ENCODE measurements around the gene EP400.
A peak's percentile ranks its signal among the peaks of the same experiment; 100 is the strongest.

The EP400 gene

DNA sequence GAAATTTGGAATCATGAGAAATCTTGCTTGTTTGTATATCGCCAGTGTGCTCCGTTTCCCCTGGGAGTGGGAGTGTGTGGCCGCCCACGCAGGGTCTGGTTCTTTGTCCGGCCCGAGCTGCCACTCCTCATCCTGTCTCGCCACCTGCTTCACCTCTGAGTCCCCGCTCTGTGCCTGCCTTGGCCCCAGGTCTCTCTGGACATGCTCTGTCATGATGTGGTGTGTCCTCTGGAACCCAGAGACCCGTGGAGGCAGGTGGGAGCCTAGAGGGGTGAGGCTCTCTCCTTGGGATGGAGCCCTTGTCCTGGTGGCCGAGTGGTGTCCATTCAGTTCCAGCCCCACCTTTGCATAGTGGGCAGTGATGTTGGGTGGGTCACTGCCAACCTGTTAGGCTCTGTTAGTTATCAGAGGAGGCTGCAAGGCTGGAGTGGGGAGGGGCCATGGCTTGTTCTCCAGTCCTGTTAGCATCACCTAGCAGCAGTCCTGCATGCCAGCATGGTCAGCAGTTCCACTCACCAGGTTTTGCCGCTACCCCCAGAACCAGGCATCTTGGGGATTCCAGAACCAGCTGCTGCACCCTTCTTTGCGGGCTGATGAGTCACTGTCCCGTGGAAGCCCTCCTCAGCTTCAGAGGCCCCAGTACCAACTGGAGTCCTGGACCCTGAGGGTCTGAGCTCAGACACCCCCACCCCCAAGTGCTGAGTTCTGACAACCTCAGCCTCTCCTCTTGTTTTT, 76.5 kb downstream of the EP400 start:
- Histone ChIP-seq H4K91ac (ENCODE audit: low read depth, low read length, poor library complexity) (peak overlapping the region; percentile 32), H4K8ac (ENCODE audit: low read depth, low read length) (no peak overlapping the region), H3K4me1 (ENCODE audit: control insufficient read depth in 2 of 2, insufficient read depth in 1 of 2, low read depth in 1 of 2, low read length in 2 of 2) (no peaks in the 10 kb centered on the region), H3K4me2 (ENCODE audit: insufficient read depth, low read length, poor library complexity, severe bottlenecking) (no peak overlapping the region), H3K4me3 (ENCODE audit: low read length in 2 of 2) (no peak overlapping the region), H3K14ac (ENCODE audit: low read length) (no peak overlapping the region), H2BK12ac (ENCODE audit: low read length) (no peak overlapping the region), H3K27ac (replicated peaks; ENCODE audit: low read length) (no peak overlapping the region), H2AK5ac (ENCODE audit: low read depth, low read length) (no peak overlapping the region), H3K36me3 (replicated peaks in 1 of 2; ENCODE audit: control insufficient read depth in 2 of 2, insufficient read depth in 2 of 2, low read length in 2 of 2) (peaks cover 64 to 100% of the 10 kb centered on the region in 2 donors), H3K27me3 (ENCODE audit: control insufficient read depth in 3 of 3, insufficient read depth in 3 of 3, low read depth in 1 of 3, low read length in 3 of 3) (no peaks in the 10 kb centered on the region), H3K79me1 (ENCODE audit: low read depth, low read length) (peaks cover 2% of the 10 kb centered on the region), H3K9me3 (replicated peaks in 1 of 2; ENCODE audit: control insufficient read depth in 2 of 2, insufficient read depth in 1 of 2, low read depth in 1 of 2, low read length in 2 of 2) (no peaks in the 10 kb centered on the region), H2AFZ (ENCODE audit: low read length) (no peak overlapping the region), H3K9ac (ENCODE audit: low read depth, low read length, poor library complexity) (peak overlapping the region; percentile 53), H2BK120ac (ENCODE audit: low read depth, low read length) (no peak overlapping the region), H2BK15ac (ENCODE audit: low read length) (no peak overlapping the region), H2BK5ac (ENCODE audit: low read length) (peak overlapping the region; percentile 61), H3K18ac (ENCODE audit: low read length) (no peak overlapping the region), H3K23ac (ENCODE audit: low read depth, low read length, poor library complexity) (no peak overlapping the region), H3K4ac (ENCODE audit: low read length) (no peak overlapping the region)
- no CpG with 5 or more reads among the region's 13 CpGs for WGBS, 2 donors (ENCODE audit: extremely low coverage in 2 of 2, insufficient read length in 2 of 2, insufficient replicate concordance in 1 of 2)
- no peak for DNase-seq (ENCODE audit: low spot score)

- Histone ChIP-seq H3K9me3 (replicated peaks in 1 of 2; ENCODE audit: control insufficient read depth in 2 of 2, insufficient read depth in 1 of 2, low read depth in 1 of 2, low read length in 2 of 2) (no peaks in the 10 kb centered on the region), H2AFZ (ENCODE audit: low read length) (no peak overlapping the region), H3K27ac (replicated peaks; ENCODE audit: low read length) (no peak overlapping the region), H3K14ac (ENCODE audit: low read length) (no peak overlapping the region), H3K4me1 (ENCODE audit: control insufficient read depth in 2 of 2, insufficient read depth in 1 of 2, low read depth in 1 of 2, low read length in 2 of 2) (no peaks in the 10 kb centered on the region), H4K8ac (ENCODE audit: low read depth, low read length) (no peak overlapping the region), H3K23ac (ENCODE audit: low read depth, low read length, poor library complexity) (no peak overlapping the region), H3K4me3 (ENCODE audit: low read length in 2 of 2) (peak overlapping the region in 1 of 2 donors; percentile 39), H3K36me3 (replicated peaks in 1 of 2; ENCODE audit: control insufficient read depth in 2 of 2, insufficient read depth in 2 of 2, low read length in 2 of 2) (peaks cover 63 to 100% of the 10 kb centered on the region in 2 donors), H3K27me3 (ENCODE audit: control insufficient read depth in 3 of 3, insufficient read depth in 3 of 3, low read depth in 1 of 3, low read length in 3 of 3) (no peaks in the 10 kb centered on the region), H3K9ac (ENCODE audit: low read depth, low read length, poor library complexity) (peak overlapping the region; percentile 53), H2AK5ac (ENCODE audit: low read depth, low read length) (no peak overlapping the region), H2BK15ac (ENCODE audit: low read length) (no peak overlapping the region), H3K18ac (ENCODE audit: low read length) (no peak overlapping the region), H3K4ac (ENCODE audit: low read length) (no peak overlapping the region), H3K79me1 (ENCODE audit: low read depth, low read length) (peaks cover 2% of the 10 kb centered on the region), H3K4me2 (ENCODE audit: insufficient read depth, low read length, poor library complexity, severe bottlenecking) (no peak overlapping the region), H2BK12ac (ENCODE audit: low read length) (no peak overlapping the region), H4K91ac (ENCODE audit: low read depth, low read length, poor library complexity) (no peak overlapping the region), H2BK120ac (ENCODE audit: low read depth, low read length) (no peak overlapping the region), H2BK5ac (ENCODE audit: low read length) (peak overlapping the region; percentile 61)
- DNase-seq (ENCODE audit: low spot score) = no peak
- no CpG with 5 or more reads among the region's 18 CpGs for WGBS, 2 donors (ENCODE audit: extremely low coverage in 2 of 2, insufficient read length in 2 of 2, insufficient replicate concordance in 1 of 2)
These were observed 77.2 kb downstream of the EP400 start for GRCh38 chr12:132026796-132027500.

- no peak overlapping the region for H3K14ac ChIP-seq (ENCODE audit: low read length)
- H3K36me3 ChIP-seq (replicated peaks in 1 of 2; ENCODE audit: control insufficient read depth in 2 of 2, insufficient read depth in 2 of 2, low read length in 2 of 2) = peaks cover 62 to 100% of the 10 kb centered on the region in 2 donors
- H3K4me2 ChIP-seq (ENCODE audit: insufficient read depth, low read length, poor library complexity, severe bottlenecking) = no peak overlapping the region
These were observed 77.9 kb downstream of the EP400 start for GRCh38 chr12:132027636-132028035.

GRCh38 chr12:132028111-132028510, 78.4 kb downstream of the EP400 start:
- Histone ChIP-seq H2AK5ac (ENCODE audit: low read depth, low read length) (no peak overlapping the region), H2AFZ (ENCODE audit: low read length) (no peak overlapping the region), H3K4me1 (ENCODE audit: control insufficient read depth in 2 of 2, insufficient read depth in 1 of 2, low read depth in 1 of 2, low read length in 2 of 2) (no peaks in the 10 kb centered on the region), H2BK120ac (ENCODE audit: low read depth, low read length) (no peak overlapping the region), H3K36me3 (replicated peaks in 1 of 2; ENCODE audit: control insufficient read depth in 2 of 2, insufficient read depth in 2 of 2, low read length in 2 of 2) (peaks cover 62 to 100% of the 10 kb centered on the region in 2 donors), H3K9me3 (replicated peaks in 1 of 2; ENCODE audit: control insufficient read depth in 2 of 2, insufficient read depth in 1 of 2, low read depth in 1 of 2, low read length in 2 of 2) (no peaks in the 10 kb centered on the region), H3K18ac (ENCODE audit: low read length) (no peak overlapping the region), H3K27me3 (ENCODE audit: control insufficient read depth in 3 of 3, insufficient read depth in 3 of 3, low read depth in 1 of 3, low read length in 3 of 3) (no peaks in the 10 kb centered on the region), H2BK15ac (ENCODE audit: low read length) (no peak overlapping the region), H3K27ac (replicated peaks; ENCODE audit: low read length) (no peak overlapping the region), H4K8ac (ENCODE audit: low read depth, low read length) (no peak overlapping the region), H3K14ac (ENCODE audit: low read length) (no peak overlapping the region), H4K91ac (ENCODE audit: low read depth, low read length, poor library complexity) (no peak overlapping the region), H3K4me2 (ENCODE audit: insufficient read depth, low read length, poor library complexity, severe bottlenecking) (no peak overlapping the region), H2BK12ac (ENCODE audit: low read length) (no peak overlapping the region), H3K23ac (ENCODE audit: low read depth, low read length, poor library complexity) (no peak overlapping the region), H3K79me1 (ENCODE audit: low read depth, low read length) (peaks cover 2% of the 10 kb centered on the region), H3K9ac (ENCODE audit: low read depth, low read length, poor library complexity) (no peak overlapping the region), H3K4ac (ENCODE audit: low read length) (no peak overlapping the region), H3K4me3 (ENCODE audit: low read length in 2 of 2) (no peak overlapping the region), H2BK5ac (ENCODE audit: low read length) (no peak overlapping the region)
- WGBS, 2 donors (ENCODE audit: extremely low coverage in 2 of 2, insufficient read length in 2 of 2, insufficient replicate concordance in 1 of 2) = no CpG with 5 or more reads among the region's 15 CpGs
- DNase-seq (ENCODE audit: low spot score) = no peak

More at GRCh38 chr12:132027636-132028035, 77.9 kb downstream of the EP400 start:
- no peak overlapping the region for H2AK5ac ChIP-seq (ENCODE audit: low read depth, low read length)
- no peak overlapping the region for H2BK120ac ChIP-seq (ENCODE audit: low read depth, low read length)
- H3K18ac ChIP-seq (ENCODE audit: low read length) = no peak overlapping the region
- H2BK5ac ChIP-seq (ENCODE audit: low read length) = no peak overlapping the region
- no peak overlapping the region for H2AFZ ChIP-seq (ENCODE audit: low read length)
- no peak for DNase-seq (ENCODE audit: low spot score)
- H3K4ac ChIP-seq (ENCODE audit: low read length) = no peak overlapping the region
- no peak overlapping the region for H3K9ac ChIP-seq (ENCODE audit: low read depth, low read length, poor library complexity)
- no peak overlapping the region for H2BK15ac ChIP-seq (ENCODE audit: low read length)
- H3K9me3 ChIP-seq (replicated peaks in 1 of 2; ENCODE audit: control insufficient read depth in 2 of 2, insufficient read depth in 1 of 2, low read depth in 1 of 2, low read length in 2 of 2) = no peaks in the 10 kb centered on the region
- no peak overlapping the region for H3K23ac ChIP-seq (ENCODE audit: low read depth, low read length, poor library complexity)
- no peaks in the 10 kb centered on the region for H3K27me3 ChIP-seq (ENCODE audit: control insufficient read depth in 3 of 3, insufficient read depth in 3 of 3, low read depth in 1 of 3, low read length in 3 of 3)
- no peak overlapping the region for H4K91ac ChIP-seq (ENCODE audit: low read depth, low read length, poor library complexity)
- H3K79me1 ChIP-seq (ENCODE audit: low read depth, low read length) = peaks cover 2% of the 10 kb centered on the region
- no CpG with 5 or more reads among the region's 6 CpGs for WGBS, 2 donors (ENCODE audit: extremely low coverage in 2 of 2, insufficient read length in 2 of 2, insufficient replicate concordance in 1 of 2)
- no peak overlapping the region for H4K8ac ChIP-seq (ENCODE audit: low read depth, low read length)
- H2BK12ac ChIP-seq (ENCODE audit: low read length) = no peak overlapping the region
- no peaks in the 10 kb centered on the region for H3K4me1 ChIP-seq (ENCODE audit: control insufficient read depth in 2 of 2, insufficient read depth in 1 of 2, low read depth in 1 of 2, low read length in 2 of 2)
- H3K4me3 ChIP-seq (ENCODE audit: low read length in 2 of 2) = no peak overlapping the region
- no peak overlapping the region for H3K27ac ChIP-seq (replicated peaks; ENCODE audit: low read length)
